Endometrial microvascular endothelial cells (primary cell): ENCODE data around the gene RIPOR3. TPM values are rescaled to one million over a fixed set of nuclear protein-coding genes. Genes with fewer than 3 reads are reported as not detected.
"Not testable (repeated sequence)": the region's sequence is repeated elsewhere in the genome, so short reads cannot be mapped to it uniquely, and the experiment has no call there.

Experiments
- in situ Hi-C: cut with HindIII; loops from 2 replicates; pipeline ENCODE4 v1.10.0; 2017; ENCODE audit warnings: low sequenced_read_pairs, low pct_unique_long_range_greater_than_20kb; ENCODE audit errors: inconsistent ontology term
- total RNA-seq: library from RNA; depleted of rRNA; stranded (reverse); fragments of >200 nt; gene quantifications from one replicate; pipeline ENCODE4 v1.2.3, GENCODE V29; 2015; ENCODE audit errors: inconsistent ontology term

The RIPOR3 gene
- total RNA-seq, 1 donor from 2014 or later: not detected

DNA sequence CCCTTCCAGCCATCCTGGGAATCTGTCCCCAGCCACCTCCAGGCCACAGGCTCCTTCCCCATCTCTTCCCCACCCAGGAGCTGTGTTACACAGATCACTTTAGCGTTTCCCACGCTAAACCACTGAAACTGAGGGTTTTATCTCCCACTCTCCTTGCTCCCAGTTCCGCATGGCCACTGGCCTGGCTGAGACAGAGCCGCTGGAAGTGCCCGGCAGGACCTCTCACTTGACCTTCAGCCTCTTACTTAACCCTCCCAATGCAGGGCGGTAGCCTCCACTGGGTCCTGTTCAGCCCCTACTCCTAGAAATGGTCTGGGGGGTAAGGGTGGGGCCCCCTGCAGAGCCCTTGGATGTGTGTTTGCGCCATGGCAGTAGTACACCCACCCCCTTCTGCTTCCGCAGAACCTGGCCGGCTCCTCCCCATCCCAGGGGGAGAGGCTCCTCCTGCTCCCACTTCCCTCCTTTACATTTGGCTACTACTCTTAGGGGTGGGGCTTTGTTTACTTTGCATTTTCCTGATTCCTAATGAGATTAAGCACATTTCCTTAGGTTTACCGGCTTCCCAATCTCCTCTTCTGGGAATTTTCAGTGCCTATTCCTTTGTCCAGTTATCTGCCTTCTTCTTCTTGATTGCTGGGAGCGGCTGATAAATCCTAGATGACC lies 49.6 kb downstream of the RIPOR3 start:
- in situ Hi-C loops: not testable (repeated sequence)

DNA sequence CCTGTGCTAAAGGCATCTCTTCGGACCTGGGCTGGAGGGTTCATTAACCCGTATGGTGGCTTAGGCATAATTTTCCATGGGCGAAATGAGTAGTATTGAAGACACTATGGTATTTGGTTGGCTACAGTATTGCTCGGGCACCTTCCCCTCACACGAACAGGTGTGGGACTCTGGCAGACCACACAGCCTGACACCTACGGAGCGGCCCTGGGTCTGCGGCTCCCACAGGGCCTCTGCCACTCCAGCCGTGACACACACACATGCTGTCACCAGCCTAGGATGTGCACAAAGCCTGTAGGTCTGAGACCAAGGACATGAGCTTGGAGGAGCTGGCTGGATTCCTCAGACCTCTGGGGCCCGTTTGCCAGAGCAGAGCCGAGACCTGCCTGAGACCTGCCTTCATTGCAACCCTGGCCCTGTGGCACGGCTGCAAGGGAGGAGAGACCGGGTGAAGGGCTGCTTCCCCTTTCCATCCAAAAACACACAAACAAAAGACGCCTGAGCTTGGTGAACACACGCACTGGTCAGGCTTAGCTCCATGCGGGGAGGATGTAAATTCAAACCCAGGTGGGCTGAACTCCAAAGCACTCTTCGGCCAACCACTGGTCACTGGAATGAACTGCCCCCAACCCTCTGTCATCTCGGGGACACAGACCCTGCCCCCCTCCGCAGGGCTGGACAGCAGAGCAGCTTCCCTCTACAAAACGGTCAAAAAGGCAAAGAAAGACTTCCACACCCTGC lies 51.2 kb downstream of the RIPOR3 start:
- in situ Hi-C loops: not testable (repeated sequence)

DNA sequence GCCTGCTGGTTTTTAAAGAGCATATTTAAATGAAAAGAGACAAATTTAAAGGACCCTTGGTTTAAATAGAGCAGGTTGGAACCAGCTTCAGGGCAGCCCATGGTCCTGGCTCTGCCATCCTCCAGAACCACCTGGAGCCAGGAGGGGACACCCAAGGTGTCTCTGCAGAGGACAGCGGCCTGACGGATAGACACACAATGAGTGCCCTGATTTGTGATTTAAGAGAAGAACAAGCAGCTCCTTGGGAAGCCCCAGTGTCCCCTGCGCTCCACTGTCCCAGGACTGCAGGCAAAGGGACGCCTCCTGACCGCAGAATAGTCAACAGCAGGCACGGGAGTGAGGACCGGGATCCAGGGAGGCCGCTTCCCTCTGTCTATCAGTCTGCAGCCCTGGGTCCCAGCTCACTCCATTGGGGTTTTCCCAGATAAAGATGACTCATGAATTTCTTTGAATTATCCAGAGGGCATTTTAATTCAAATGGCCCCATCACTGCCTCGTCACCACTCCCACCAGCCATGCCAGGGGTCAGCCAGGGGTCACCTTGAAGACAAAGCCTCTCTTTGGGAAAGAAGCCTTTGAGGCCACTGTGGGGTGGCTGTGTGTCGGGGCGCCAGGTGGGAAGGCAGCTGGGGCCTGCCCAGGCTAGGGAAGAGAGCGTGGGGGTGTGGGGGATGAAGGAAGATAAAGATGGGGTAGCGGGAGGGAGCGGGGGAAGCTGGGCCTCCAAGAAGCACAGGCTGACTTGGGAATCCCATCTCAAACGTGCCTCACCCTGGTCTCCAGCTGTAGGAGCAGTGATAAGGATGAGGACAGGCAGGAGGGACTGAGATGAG lies 53.1 kb downstream of the RIPOR3 start:
- in situ Hi-C loops: not testable (repeated sequence)

DNA sequence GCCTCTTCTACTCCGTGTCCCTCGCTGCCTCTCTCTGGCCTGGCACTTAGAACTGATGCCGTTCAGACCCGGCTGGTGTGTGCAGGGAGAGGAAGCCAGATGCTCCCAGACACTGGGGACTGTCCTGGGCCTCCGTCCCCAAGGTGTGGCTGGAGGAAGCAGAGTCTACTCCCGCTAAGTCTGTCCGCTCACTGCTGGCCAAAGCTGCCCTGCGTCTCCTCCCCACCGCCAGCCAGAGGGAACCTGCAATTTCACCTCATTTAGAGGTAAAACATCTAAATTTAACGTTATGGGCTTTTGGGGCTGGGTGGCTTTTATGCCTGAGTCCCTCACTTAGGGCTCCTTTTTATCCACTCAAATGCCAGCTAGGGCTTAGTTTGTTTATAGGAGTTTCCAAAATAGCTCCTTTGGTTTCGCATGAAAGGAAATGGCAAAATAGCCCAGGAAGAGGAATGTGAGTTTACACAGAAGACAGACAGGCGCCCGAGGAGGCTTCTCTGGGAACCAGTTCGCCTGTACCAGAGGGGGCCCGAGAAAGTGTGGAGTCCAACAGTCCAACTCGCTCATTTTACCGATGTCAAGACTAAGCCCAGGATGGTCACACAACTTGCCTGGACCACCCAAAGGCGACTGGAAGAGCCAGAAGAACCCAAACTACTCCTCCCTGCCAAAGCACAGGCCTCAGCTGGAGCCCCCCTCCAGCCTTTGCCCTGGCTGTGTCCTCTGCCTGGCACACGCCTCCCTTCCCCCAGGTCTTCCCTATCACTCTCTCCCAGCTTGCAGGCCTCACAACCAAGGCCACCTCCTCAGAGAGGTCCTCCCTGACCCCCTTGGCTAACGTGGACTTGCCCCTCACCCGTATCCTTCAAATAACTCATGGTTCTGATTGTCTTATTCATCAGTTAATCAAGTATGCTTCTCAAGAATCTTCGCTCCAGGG lies 54.5 kb downstream of the RIPOR3 start:
- in situ Hi-C loops: no loop called here

DNA sequence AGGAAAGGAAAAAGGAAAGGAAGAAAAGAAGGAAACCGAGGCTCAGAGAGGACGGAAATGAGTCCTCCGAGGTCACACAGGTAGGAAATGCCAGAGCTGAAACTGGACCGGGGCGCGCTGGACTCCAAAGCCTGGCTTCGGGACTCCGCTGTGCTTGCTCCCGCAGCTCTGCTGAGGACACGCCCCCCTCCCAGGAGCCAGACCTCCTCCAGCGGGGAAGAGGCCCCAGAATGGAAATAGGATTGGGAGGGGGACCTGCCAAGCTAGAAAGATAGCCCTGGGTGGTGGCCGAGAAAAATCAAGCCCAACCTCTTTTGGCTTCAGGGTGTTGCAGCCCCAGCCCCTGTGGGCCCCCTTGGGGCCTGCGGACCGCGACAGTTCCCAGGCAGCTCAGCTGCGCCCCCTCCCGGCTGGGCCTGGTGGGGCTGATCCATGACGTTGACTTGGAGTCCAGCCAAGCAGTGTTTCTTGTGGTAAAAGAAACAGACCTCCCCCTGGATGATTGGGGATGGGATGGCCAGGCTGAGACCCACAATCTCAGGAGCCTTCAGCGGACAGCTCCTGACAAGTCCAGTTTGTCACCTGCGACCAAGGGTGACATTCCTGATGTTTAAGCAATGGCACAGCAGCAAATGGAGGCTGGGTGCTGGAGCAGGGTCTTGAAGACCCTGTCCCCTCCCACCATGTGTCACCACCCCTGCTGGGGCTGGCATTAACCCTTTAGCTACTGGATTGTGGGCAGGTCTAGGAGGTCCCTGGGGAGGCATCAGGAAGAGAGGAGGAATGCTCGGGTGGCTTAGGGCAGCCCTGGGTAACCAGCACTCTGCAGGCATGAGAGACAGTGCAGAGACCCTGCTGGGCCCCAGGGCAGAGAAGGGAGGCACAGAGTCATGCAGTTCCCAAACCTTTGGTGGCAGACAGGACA lies 55.4 kb downstream of the RIPOR3 start:
- in situ Hi-C loops: no loop called here

DNA sequence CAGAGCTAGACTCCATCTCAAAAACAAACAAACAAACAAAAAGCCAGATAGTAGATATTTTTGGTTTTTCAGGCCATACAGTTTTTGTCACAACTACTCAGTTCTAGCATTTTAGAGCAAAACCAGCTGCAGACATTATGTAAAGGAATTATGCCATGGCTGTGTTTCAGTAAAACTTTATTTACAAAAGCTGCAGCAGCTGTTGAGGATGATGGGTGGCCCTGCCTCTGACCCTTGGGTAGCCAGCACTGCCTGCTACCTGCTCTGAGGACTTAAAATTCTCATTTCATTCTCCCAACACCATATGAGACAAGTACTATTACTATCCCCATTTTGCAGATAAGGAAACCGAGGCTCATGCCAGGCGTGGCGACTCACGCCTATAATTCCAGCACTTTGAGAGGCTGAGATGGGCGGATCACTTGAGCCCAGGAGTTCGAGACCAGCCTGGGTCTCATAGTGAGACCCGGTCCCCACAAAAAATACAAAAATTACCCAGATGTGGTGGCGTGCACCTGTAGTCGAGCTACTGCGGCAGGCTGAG lies 56.3 kb downstream of the RIPOR3 start:
- in situ Hi-C loops: no loop called here

DNA sequence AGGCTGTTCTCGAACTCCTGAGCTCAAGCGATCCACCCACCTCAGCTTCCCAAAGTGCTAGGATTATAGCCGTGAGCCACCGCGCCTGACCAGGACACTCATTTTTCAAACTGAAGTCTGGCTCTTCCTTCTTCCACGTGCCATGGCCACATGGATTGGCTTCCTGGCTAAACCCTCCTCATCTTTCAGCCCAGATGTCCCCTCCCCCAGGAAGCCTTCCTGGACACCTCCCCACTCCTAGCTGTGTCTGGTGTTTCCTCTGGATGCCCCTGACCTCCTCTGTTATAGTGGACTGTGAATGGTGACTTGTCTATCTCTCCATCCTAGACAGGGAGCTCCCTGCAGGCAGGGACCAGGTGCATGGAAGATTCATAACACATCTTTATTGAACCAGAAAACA lies 57.2 kb downstream of the RIPOR3 start:
- in situ Hi-C loops: no loop called here

DNA sequence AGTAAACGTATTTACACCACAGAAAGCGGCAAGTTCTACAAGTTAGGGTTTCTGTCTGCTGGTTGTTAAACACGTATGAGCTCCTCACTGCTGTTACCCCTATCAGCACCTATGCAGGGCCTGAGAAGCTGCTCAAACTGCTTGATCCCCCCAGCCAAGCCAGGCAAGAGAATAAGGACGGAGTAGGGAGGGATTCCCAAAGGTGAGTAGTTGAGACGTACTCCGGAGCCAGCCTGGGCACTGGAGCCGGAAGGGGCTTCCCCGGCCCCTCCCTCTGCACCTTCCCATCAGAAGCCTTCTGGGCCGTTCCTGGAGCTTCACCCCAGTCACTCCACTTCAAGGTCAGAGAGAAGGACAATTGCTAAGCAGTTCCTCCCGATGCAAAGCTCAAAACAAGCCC lies 58.0 kb downstream of the RIPOR3 start:
- in situ Hi-C loops: no loop called here

DNA sequence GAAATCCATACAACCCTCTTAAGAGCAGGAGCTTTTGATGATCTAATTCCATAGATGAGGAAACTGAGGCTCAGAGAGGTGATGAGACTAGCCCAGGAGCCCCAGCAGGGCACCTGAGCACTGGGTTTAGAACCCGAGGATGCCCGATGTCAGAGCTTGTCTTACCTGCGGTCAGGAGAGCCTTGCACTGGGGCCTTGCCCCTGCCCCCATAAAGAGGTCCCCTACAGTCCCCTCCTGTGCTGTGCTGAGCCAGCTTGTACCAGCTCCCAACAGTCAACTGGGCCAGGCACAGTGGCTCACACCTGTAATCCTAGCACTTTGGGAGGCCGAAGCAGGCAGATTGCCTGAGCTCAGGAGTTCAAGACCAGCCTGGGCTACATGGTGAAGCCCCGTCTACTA lies 58.6 kb downstream of the RIPOR3 start:
- in situ Hi-C loops: no loop called here

DNA sequence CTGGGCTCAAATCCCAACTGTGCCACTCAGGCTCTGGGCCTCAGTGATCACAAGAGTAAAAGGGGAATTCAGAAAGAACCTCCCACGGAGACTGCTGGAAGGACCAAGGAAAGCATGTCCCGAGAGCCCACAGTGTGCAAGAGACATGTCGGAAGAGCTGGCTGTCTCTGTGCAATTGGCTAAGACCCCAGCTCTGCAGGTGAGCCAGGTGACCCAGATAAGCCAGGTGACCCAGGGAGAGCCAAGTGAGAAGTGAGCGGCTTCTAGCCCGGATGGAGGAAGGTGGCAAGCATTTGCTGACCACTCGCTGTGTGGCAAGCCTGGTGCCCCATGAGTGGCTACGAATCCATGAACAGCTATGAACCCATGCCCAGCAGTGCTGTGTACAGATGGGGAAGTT lies 59.1 kb downstream of the RIPOR3 start:
- in situ Hi-C loops: no loop called here

DNA sequence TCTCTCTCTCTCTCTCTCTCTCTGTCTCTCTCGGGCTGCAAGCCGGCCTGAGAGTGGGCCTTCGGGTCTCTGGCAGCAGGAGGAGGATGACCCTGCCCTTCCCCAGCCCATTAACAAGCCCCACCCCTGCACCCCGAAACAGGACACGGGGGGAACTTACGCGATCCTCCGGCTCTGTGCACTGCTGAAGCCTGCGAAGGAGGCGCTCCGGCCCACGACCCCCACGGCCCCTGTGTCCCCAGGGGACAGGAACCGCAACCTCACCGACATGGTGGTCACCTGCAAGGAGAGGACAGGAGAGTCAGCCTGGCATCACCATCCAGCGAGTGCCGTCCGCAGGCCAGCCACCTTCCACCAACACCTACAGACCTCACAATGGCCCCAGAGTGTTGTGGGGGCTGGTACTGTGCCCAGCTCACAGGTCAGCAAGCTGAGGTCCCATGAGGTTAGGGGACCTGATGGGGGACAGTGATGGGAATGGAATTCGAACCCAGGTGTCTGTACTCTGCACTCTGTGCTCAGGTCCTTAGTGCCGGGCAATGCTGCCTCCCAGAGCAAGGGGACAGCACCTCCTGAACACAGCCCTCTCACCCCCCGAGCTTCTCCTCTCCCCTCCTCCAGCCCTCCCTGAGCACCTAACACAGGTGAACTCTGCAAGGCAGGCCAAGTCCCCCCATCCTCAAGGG lies 60.6 kb downstream of the RIPOR3 start:
- in situ Hi-C loops: no loop called here

DNA sequence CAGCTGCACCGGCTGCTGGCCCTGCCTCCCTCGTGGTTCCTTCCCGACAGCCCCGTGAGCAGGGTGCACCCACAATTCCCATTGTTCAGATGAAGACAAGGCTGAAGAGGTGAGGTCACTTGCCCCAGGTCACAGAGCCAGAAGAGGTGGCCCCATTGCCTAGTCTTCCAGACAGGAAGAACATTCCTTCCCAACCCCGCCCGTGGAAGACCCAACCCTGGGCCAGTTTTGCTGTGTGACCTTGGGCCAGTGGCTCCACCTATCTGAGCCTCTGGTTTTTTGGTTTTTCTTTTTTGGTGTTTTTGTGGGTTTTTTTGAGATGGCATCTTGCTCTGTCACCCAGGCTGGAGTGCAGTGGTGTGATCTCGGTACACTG lies 61.7 kb downstream of the RIPOR3 start:
- in situ Hi-C loops: no loop called here

DNA sequence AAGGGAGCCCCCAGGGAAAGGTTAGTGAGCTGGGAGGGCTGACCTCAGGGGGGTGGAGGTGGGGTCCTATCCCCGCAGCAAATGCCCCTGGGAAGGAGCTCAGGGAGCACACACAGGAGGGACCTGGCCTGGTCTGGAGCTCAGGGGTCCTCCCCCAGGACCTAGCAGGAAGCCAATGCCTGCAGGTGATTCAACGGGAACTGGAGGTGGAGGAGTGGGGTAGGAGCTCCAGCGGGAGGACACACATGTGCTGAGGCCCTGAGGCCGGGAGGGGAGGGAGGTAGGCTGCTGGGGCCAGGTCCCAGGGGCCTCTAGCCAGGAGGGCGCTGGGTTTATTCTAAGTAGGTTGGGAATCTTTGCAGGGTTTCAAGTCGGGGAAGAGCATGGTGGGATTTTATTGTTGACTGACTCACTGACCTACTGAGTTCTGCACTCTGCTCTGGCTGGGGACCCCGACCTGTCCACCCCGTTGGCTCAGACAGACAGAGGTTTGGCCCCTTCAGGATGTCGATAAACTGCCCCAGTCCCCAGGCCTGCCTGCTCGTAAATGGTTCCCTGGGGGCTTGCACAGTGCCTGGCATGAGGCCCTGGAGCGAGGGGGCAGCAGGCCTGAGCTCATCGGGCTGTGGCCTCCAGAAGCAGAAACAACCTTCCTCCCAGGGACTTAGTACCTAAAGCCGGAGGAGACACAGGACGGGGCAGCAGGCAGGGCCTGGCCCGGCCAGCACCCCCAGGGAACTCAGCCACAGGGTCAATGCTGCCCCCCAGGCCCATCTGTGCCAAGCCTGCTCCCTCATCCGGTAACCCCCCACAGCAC lies 62.3 kb downstream of the RIPOR3 start:
- in situ Hi-C loops: no loop called here

DNA sequence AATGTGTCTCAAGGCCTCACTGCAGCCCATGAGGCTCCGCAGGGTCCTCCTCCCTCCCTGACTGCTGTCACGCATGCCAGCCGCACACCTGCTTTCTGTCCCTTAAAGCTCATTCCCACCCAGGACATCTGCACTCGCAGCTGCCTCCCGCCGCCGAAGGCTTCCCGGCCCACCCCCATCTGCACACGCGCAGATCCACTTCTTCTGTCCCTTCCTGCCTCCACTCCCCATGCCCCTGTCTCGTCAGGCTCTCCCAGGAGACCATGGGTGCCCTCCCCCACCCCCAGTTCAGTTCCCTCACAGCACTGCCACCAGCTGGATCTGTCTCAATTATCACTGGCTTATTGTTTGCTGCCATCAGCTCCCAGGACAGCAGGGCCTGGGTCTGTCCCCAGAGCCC lies 63.0 kb downstream of the RIPOR3 start:
- in situ Hi-C loops: no loop called here

DNA sequence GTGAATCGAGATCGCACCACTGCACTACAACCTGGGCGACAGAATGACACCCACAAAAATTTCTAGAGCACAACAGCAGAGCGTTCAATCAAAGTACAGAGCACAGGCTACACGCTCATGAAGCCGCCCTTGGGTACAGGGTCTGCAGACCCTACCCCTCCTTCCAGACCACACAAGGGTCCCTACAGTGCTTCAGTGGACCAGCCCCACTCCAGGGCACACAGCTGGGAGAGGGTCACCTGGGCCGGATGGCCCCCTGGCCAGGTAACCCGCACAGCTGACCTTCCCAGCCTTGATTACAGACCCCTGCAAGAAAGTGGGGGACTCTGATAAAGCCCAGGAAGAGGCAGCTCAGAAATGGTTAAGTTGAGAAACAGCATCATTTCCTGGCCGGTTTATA lies 63.6 kb downstream of the RIPOR3 start:
- in situ Hi-C loops: no loop called here

DNA sequence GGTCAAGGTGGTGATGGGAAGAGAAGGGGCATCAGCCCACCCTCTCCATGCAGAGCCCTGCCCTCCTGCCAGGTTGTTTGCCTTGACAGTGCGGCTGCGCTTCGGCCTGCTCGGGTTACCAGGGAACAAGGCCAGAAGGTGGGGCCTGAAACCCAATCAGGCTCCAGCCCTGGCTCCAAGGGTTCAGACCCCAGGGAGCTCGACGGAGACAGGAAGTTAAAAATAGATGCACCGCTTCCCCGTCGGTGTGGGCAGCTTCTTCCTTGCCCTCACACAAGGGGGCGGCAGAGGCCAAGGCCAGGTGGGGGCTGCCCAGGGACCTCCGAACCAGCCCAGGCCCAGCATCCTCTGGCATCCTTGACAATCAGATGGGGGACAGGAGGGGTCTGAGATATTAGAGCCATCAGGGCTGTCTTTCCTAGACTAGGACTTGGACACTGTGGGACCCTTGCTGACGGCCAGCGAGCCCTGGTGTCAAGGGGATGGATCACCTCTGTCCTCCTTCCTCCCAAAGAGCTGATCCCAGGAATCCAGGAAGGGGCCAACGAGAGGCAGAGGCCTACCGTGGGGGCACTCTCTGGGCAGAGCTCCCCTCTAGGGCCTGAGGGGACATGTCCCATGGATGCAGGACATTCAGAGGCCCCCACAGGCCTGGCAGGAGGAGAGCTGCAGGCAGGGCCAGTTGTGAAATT lies 65.2 kb downstream of the RIPOR3 start:
- in situ Hi-C loops: no loop called here
